ENCODE results near the gene SNX30. TPM values are rescaled to one million over a fixed set of nuclear protein-coding genes. Genes with fewer than 3 reads are reported as not detected.

SNX30 gene
- total RNA-seq, 1 experiment from 2014 or later = 8.1 TPM

GRCh38 chr9:112856200-112856599 is 105.6 kb downstream of the SNX30 start:
- no peak for DNase-seq (ENCODE audit: low read depth)

DNA sequence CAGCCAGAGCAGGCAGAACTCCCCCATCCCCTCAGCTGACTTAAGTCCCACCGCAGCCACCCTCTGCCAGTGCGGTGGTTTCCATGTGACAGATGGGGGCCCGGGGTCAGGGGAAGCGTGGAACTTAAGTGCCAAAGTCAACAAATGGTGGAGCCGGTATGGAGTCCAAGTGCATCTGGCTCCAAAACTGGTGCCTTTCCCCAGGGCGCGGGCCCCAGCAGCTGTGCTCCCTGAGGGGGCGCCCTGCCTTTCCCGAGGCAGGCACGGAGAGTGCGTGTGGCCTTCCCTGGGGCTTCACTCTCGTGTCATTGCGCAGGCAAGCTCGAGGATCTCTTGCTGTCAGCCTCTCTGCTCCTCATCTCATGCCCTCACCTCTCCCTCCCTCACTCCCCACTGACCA is 106.3 kb downstream of the SNX30 start:
- DNase-seq (ENCODE audit: low read depth) = no peak

DNA sequence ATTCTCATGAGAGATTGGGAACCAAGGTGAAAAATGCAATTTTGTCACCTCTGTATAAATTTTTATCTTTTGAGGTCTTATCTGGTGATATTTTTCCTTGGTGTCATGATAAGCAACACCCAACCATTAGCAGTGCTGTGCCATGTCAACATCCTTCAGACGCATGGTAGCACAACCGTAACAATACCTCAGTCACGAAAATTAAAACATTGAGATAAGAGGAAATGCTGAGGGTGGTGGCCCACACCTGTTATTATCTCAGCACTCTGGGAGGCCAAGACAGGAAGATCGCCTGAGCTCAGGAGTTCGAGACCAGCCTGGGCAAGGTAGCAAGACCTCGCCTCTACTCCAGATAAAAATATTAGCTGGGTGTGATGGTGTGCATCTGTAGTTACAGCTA is 107.4 kb downstream of the SNX30 start:
- no peak for DNase-seq (ENCODE audit: low read depth)

- DNase-seq (ENCODE audit: low read depth) = no peak
Measured at GRCh38 chr9:112858625-112859147, 108.1 kb downstream of the SNX30 start.

- DNase-seq (ENCODE audit: low read depth) = no peak
Measured at GRCh38 chr9:112860451-112860850, 109.9 kb downstream of the SNX30 start.

DNA sequence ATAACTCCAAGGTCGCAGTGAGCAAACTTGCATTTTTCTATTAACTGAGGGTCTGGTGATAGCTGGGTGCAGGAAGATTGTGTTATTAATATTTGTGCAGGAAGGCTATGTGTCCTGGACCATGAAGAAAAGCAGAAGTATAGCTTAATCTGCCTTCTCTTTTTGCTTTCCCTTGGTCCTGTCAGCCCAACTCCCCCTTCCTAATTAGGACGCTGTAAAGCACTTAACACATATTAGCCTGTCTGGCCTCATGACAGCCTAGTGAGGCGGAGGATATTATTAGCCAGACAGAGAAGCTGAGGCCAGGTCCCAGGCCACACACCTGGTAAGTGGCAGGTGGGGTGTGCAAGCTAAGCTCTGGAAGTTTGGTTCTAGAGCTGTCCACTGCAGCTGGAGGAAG is 110.6 kb downstream of the SNX30 start:
- DNase-seq (ENCODE audit: low read depth) = no peak

DNA sequence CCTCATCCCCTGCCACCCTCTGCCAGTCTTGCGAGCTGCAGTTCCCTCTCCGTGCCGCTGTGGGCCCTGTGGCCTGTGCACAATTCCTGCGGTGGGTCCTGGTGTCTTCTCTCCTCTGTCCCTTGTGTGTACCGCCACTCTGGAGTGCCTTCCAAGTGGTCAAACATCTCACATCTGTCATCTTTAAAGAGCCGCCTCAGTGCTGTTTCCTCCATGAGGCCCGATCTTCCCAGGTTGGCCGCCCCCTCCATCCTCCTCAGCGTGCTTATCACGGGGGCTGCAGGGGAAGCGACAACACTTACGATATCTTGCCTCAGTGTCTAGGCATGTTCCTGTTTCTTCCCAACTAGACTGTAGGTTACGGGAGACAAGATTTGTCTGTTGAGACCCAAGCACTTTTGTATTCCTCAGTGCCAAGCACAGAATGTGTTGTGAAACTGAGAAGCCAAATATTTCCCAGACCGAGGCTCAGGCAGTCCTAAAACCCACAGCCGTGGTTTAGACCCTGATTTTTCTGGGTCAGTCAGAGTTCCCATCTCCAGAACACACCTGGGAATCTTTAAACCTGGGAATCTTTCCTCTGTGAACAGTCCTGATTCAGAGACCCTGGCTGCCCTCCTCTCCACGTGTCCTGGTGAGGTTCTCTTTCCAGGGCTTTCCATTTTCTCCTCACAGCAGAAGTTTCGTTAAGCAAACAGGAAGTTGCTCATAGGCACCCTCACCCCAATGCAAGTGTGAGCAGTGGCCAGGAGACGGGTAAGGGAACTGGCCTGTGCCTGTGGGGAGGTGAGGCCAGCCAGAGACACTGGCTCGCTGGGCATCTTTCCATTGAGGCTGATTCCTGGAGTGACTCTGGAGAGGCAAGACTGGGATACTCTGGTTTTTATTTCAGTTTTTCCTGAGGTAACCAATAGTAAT is 111.3 kb downstream of the SNX30 start:
- peak; percentile 45 for DNase-seq (ENCODE audit: low read depth)

DNA sequence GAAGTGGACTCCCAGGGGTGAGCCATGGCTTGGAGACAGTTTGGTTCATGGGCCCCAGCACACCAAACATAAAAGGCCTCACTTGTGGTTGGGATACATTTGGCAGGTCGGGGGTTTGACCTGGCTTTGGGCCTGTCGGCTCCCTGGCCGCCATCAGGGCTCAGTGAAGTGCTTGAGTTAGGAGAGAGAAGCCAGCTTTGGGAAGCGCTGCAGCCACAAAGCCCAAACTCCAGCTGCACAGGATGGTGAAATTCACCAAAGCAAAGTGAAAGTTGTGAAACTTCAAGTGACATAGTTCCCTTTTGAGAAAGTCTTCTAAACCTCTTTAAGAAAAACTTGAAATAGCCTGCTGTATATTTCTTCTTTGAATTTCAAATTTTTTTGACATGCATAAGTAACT is 112.7 kb downstream of the SNX30 start:
- no peak for DNase-seq (ENCODE audit: low read depth)

GRCh38 chr9:112863746-112864145 is 113.2 kb downstream of the SNX30 start:
- DNase-seq (ENCODE audit: low read depth) = no peak

- no peak for DNase-seq (ENCODE audit: low read depth)
Measured at GRCh38 chr9:112864403-112864802, 113.8 kb downstream of the SNX30 start.

GRCh38 chr9:112864982-112865381 is 114.4 kb downstream of the SNX30 start:
- no peak for DNase-seq (ENCODE audit: low read depth)

- peak; percentile 81 for DNase-seq (ENCODE audit: low read depth)
Measured at GRCh38 chr9:112866662-112867274, 116.2 kb downstream of the SNX30 start.

DNA sequence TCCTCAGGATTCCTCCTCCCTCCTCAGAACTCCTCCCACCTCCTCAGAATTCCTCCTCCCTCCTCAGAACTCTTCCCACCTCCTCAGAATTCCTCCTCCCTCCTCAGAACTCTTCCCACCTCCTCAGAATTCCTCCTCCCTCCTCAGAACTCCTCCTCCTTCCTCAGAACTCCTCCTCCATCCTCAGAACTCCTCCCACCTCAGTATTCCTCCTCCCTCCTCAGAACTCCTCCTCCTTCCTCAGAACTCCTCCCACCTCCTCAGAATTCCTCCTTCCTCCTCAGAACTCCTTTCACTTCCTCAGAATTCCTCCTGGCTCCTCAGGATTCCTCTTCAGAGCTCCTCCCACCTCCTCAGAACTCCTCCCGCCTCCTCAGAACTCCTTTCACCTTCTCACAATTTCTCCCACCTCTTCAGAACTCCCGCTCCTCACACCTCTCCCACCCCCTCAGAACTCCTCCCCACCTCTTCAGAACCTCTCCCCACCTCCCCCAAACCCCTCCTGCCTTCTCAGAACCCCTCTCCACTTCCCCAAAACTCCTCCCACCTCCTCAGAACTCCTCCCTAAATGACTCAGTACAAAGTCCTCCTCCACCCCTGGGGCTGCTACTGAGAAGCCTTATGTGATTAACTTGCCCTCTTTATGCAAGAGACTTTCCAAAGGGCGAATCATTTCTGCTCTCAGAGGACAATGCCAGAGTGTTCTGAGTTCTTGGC is 116.9 kb downstream of the SNX30 start:
- peak; percentile 89 for DNase-seq (ENCODE audit: low read depth)

GRCh38 chr9:112868461-112868860 is 117.9 kb downstream of the SNX30 start:
- DNase-seq (ENCODE audit: low read depth) = no peak

GRCh38 chr9:112869041-112869529 is 118.5 kb downstream of the SNX30 start:
- no peak for DNase-seq (ENCODE audit: low read depth)

DNA sequence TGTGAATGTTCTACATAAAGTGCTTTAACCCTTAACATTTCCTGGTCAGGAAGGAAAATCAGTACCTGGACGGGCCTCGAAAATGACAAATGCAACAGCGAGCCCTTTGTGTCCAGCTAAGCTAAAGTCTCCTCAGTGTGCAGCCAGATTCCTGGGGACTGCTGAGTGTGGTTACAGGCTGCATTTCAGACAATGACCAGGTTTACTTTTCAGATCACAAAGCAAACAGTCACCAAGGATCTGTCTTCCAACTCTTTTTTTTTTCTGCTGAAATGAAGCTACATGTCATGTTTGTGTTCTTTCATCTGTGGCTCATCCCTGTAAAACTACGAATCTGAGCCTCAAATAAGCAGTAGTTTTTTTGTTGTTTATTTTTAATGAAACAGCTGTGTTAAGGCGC is 119.4 kb downstream of the SNX30 start:
- DNase-seq (ENCODE audit: low read depth) = no peak

DNA sequence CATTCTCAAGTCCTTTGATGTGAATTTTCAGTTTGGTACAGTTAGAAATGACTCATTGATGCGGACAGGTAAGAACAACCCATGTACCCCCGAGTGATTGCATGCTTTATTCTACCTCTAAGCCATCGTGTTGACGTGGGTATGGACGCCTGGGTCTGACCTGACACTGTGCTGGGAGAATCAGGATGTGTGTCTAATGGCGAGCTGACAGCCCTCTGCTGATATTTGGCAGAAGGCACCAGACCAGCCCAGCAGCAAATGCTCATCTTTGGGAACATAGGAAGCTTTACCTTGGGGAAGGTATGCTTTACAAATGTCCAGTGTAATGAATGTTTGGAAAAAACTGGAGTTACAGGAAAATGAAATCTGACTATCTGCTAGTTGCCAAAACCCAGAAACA is 120.0 kb downstream of the SNX30 start:
- no peak for DNase-seq (ENCODE audit: low read depth)

- no peak for DNase-seq (ENCODE audit: low read depth)
Measured at GRCh38 chr9:112872019-112872418, 121.5 kb downstream of the SNX30 start.

DNA sequence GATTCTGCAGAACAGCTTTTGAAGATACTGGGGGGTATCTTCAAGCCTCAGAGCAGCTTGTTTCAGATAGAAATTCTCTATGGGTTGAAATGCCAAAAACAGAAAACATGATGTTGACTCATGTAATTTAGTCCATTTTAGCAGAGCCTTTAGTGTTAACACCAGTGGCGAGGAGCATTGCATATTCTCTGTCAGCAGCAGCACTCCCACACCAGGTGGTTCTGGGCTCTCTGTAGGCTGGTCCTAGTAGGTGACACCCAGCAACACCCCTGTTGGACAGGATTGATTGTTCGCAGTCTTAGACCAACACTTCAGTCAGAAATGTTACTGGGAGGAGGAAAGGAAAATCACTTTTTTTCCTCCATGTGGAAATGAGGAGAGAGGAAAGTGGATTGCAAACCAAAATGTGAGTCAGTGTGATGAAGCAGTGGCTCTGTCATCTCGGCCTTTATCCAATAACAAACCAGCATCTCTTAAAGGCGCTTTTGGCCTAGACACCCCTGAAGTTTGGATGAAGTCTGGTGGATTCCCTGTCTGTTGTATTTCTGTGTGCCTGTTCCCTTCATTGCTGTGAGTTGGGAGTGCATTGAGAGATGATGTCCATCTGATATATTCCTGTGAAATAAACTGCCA is 123.3 kb downstream of the SNX30 start:
- DNase-seq (ENCODE audit: low read depth) = peak; percentile 28

GRCh38 chr9:112878752-112879151 is 128.2 kb downstream of the SNX30 start:
- DNase-seq (ENCODE audit: low read depth) = no peak

DNA sequence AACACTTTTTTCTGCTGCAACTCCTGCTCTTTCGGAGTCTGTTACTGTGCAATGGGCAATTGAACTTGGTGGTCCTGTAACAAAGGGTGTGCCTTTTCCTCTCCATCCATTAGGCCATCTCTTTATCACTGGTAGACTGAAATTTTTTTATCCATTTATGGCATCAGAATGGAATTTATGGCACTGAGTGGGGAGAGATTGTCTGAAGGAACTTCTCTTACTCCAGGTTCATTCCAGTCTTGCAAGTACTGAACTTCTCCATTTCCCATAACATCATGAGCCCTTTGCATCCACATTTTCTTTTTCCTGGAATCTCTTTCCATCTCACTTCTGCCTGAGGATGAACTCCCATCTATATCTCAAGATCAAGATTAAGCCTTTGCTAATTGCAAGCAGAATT is 130.1 kb downstream of the SNX30 start:
- DNase-seq (ENCODE audit: low read depth) = no peak
